Ecto neural progenitor cell (in vitro differentiated cells): ENCODE data around the gene ADAP1.
"Not testable (repeated sequence)": the region's sequence is repeated elsewhere in the genome, so short reads cannot be mapped to it uniquely, and the experiment has no call there.

Experiments
- DNase-seq: peaks from one replicate; pipeline ENCODE4 v3.0.0-alpha.2; 2018; ENCODE audit warnings: low spot score

ADAP1 gene

GRCh38 chr7:938546-939185, 15.8 kb downstream of the ADAP1 start:
- no peak for DNase-seq

GRCh38 chr7:937856-938484, 16.5 kb downstream of the ADAP1 start:
- no peak for DNase-seq

- DNase-seq, result no peak
Measured at GRCh38 chr7:936386-937054, 18.0 kb downstream of the ADAP1 start.

GRCh38 chr7:935874-936385, 18.6 kb downstream of the ADAP1 start:
- DNase-seq, result no peak

- DNase-seq, result no peak
Measured at GRCh38 chr7:935164-935873, 19.2 kb downstream of the ADAP1 start.

GRCh38 chr7:934469-935163, 19.9 kb downstream of the ADAP1 start:
- DNase-seq, result no peak

GRCh38 chr7:932651-932975, 21.9 kb downstream of the ADAP1 start:
- no peak for DNase-seq

GRCh38 chr7:931871-932650, 22.4 kb downstream of the ADAP1 start:
- DNase-seq, result no peak

- no peak for DNase-seq
Measured at GRCh38 chr7:930975-931758, 23.3 kb downstream of the ADAP1 start.

GRCh38 chr7:929311-929711, 25.2 kb downstream of the ADAP1 start:
- no peak for DNase-seq

GRCh38 chr7:927031-927671, 27.3 kb downstream of the ADAP1 start:
- no peak for DNase-seq

GRCh38 chr7:926061-927030, 28.1 kb downstream of the ADAP1 start:
- no peak for DNase-seq

GRCh38 chr7:925601-926000, 28.9 kb downstream of the ADAP1 start:
- DNase-seq, result no peak

GRCh38 chr7:924541-925231, 29.8 kb downstream of the ADAP1 start:
- no peak for DNase-seq

GRCh38 chr7:924042-924441, 30.4 kb downstream of the ADAP1 start:
- not testable (repeated sequence) for DNase-seq

- no peak for DNase-seq
Measured at GRCh38 chr7:923108-924041, 31.1 kb downstream of the ADAP1 start.
